GM21528 (cell line): ENCODE data around the gene COG1.

Experiments
- ATAC-seq: cut with Tn5 transposase; IDR thresholded peaks from one replicate; pipeline ENCODE4 v1.9.1; 2021; ENCODE audit warnings: mild to moderate bottlenecking, moderate library complexity; ENCODE audit not compliant: unreplicated experiment, low FRiP score

COG1 gene

GRCh38 chr17:73198201-73198929, 5.5 kb downstream of the COG1 start:
- ATAC-seq, result no peak

- ATAC-seq, result no peak
Measured at GRCh38 chr17:73198930-73199260, 6.0 kb downstream of the COG1 start.

GRCh38 chr17:73199751-73200317, 7.0 kb downstream of the COG1 start:
- no peak for ATAC-seq

- ATAC-seq, result no peak
Measured at GRCh38 chr17:73200476-73200875, 7.6 kb downstream of the COG1 start.

GRCh38 chr17:73201215-73202069, 8.6 kb downstream of the COG1 start:
- no peak for ATAC-seq

- ATAC-seq, result no peak
Measured at GRCh38 chr17:73203135-73203787, 10.4 kb downstream of the COG1 start.

- no peak for ATAC-seq
Measured at GRCh38 chr17:73203788-73204479, 11.1 kb downstream of the COG1 start.

- ATAC-seq, result no peak
Measured at GRCh38 chr17:73205459-73205961, 12.7 kb downstream of the COG1 start.

GRCh38 chr17:73208139-73208827, 15.4 kb downstream of the COG1 start:
- ATAC-seq, result no peak

GRCh38 chr17:73209436-73209835, 16.6 kb downstream of the COG1 start:
- no peak for ATAC-seq

GRCh38 chr17:73210002-73210678, 17.3 kb downstream of the COG1 start:
- ATAC-seq, result no peak

GRCh38 chr17:73211745-73212144, 18.9 kb downstream of the COG1 start:
- no peak for ATAC-seq

- no peak for ATAC-seq
Measured at GRCh38 chr17:73214008-73214407, 21.2 kb downstream of the COG1 start.

- no peak for ATAC-seq
Measured at GRCh38 chr17:73214851-73215250, 22.0 kb downstream of the COG1 start.

GRCh38 chr17:73215447-73215846, 22.6 kb downstream of the COG1 start:
- ATAC-seq, result no peak

- ATAC-seq, result no peak
Measured at GRCh38 chr17:73223626-73224230, 30.9 kb downstream of the COG1 start.

- ATAC-seq, result no peak
Measured at GRCh38 chr17:73224237-73224636, 31.4 kb downstream of the COG1 start.

GRCh38 chr17:73224663-73225305, 31.9 kb downstream of the COG1 start:
- ATAC-seq, result no peak
